IMR-90 (cell line): Measurements from ENCODE around the gene CC2D1A. TPM values are rescaled to one million over a fixed set of nuclear protein-coding genes. Genes with fewer than 3 reads are reported as not detected.
"Not testable (repeated sequence)": the region's sequence is repeated elsewhere in the genome, so short reads cannot be mapped to it uniquely, and the experiment has no call there.

Experiments used
- ATAC-seq: fragments of 200-7000 bp; cut with Tn5 transposase; 2 replicates; pipeline ENCODE4 v1.9.1; 2020; ENCODE audit warnings: low read depth, mild to moderate bottlenecking, moderate library complexity
- BruUV-seq: library from RNA; stranded (reverse); fragments of 400-500 nt; replicated peaks from 2 replicates; lab custom pipeline; 2021; lab: Mats Ljungman, UMichigan
- CTCF ChIA-PET: fragments of 300-600 bp; formaldehyde crosslinking; extraction: SDS; loops from one replicate; lab custom pipeline; 2021; ENCODE audit warnings: antibody characterized with exemption; lab: Yijun Ruan, JAX
- POLR2A ChIA-PET: fragments of 300-600 bp; sonication (Branson Sonifier 250); formaldehyde crosslinking; loops from one replicate; lab custom pipeline; 2022; ENCODE audit warnings: antibody characterized with exemption; ENCODE audit not compliant: unreplicated experiment; lab: Charles Lee
- DNase-seq: peaks from one replicate; pipeline ENCODE4 v3.0.0; 2013
- H2AFZ ChIP-seq: replicated peaks from 2 replicates; pipeline ENCODE3; 2013; ENCODE audit warnings: low read length, mild to moderate bottlenecking; ENCODE audit not compliant: poor library complexity
- H2AK5ac ChIP-seq: 2 replicates; pipeline ENCODE4 v1.6.1; 2013; ENCODE audit warnings: low read depth, low read length, inconsistent platforms
- H2AK9ac ChIP-seq: replicated peaks from 2 replicates; pipeline ENCODE3; 2013; ENCODE audit warnings: mild to moderate bottlenecking, low read depth, low read length, moderate library complexity; ENCODE audit not compliant: poor library complexity
- H2BK120ac ChIP-seq: 2 replicates; pipeline ENCODE4 v1.6.1; 2013; ENCODE audit warnings: low read depth, low read length, inconsistent platforms
- H2BK15ac ChIP-seq: 3 replicates; pipeline ENCODE4 v1.6.1; 2013; ENCODE audit warnings: low read depth, low read length, inconsistent platforms
- H2BK20ac ChIP-seq: 2 replicates; pipeline ENCODE4 v1.6.1; 2013; ENCODE audit warnings: low read depth, mild to moderate bottlenecking, inconsistent platforms, low read length, moderate library complexity
- H2BK5ac ChIP-seq: 2 replicates; pipeline ENCODE4 v1.6.1; 2013; ENCODE audit warnings: mild to moderate bottlenecking, low read depth, low read length, inconsistent platforms; ENCODE audit not compliant: poor library complexity, severe bottlenecking
- H3K14ac ChIP-seq: replicated peaks from 2 replicates; pipeline ENCODE4 v1.6.1; 2013; ENCODE audit warnings: low read depth, low read length, inconsistent platforms
- H3K18ac ChIP-seq: 2 replicates; pipeline ENCODE4 v1.6.1; 2013; ENCODE audit warnings: low read depth, low read length, control low read depth
- H3K23ac ChIP-seq: 2 replicates; pipeline ENCODE4 v1.6.1; 2013; ENCODE audit warnings: low read depth, low read length, inconsistent platforms
- H3K27ac ChIP-seq: 2 replicates; pipeline ENCODE4 v1.5.1; 2013; ENCODE audit warnings: mild to moderate bottlenecking, control low read depth, low read length; ENCODE audit not compliant: insufficient read depth
- H3K27me3 ChIP-seq: 2 replicates; pipeline ENCODE4 v1.6.1; 2013; ENCODE audit warnings: low read length; ENCODE audit not compliant: control insufficient read depth, insufficient read depth
- H3K36me3 ChIP-seq: 2 replicates; pipeline ENCODE4 v1.6.1; 2013; ENCODE audit warnings: low read length, mixed read lengths; ENCODE audit not compliant: control insufficient read depth, insufficient read depth
- H3K4ac ChIP-seq: 2 replicates; pipeline ENCODE4 v1.6.1; 2013; ENCODE audit warnings: low read depth, low read length, inconsistent platforms
- H3K4me1 ChIP-seq: 2 replicates; pipeline ENCODE4 v1.6.1; 2013; ENCODE audit warnings: low read length, mixed read lengths; ENCODE audit not compliant: control insufficient read depth, insufficient read depth
- H3K4me2 ChIP-seq: 2 replicates; pipeline ENCODE4 v1.6.1; 2013; ENCODE audit warnings: low read depth, mild to moderate bottlenecking, control low read depth, low read length, moderate library complexity
- H3K4me3 ChIP-seq: 2 replicates; pipeline ENCODE4 v1.5.1; 2013; ENCODE audit warnings: low read depth, mild to moderate bottlenecking, control low read depth, low read length, moderate library complexity; ENCODE audit not compliant: insufficient read depth
- H3K56ac ChIP-seq: 2 replicates; pipeline ENCODE4 v1.6.1; 2013; ENCODE audit warnings: low read length, inconsistent platforms; ENCODE audit not compliant: insufficient read depth; ENCODE audit errors: extremely low read depth
- H3K79me1 ChIP-seq, 2 experiments: 2 replicates each; pipeline ENCODE4 v1.6.1; 2013; ENCODE audit warnings: low read length in 2 of 2, inconsistent platforms in 1 of 2, low read depth in 1 of 2
- H3K9ac ChIP-seq: 2 replicates; pipeline ENCODE4 v1.6.1; 2013; ENCODE audit warnings: low read depth, low read length, control low read depth
- H3K9me1 ChIP-seq: 2 replicates; pipeline ENCODE4 v1.6.1; 2013; ENCODE audit warnings: low read length, inconsistent platforms; ENCODE audit not compliant: insufficient read depth
- H3K9me3 ChIP-seq: 2 replicates; pipeline ENCODE4 v1.6.1; 2013; ENCODE audit warnings: low read length; ENCODE audit not compliant: control insufficient read depth, insufficient read depth
- H4K20me1 ChIP-seq: 2 replicates; pipeline ENCODE4 v1.6.1; 2013; ENCODE audit warnings: low read length, inconsistent platforms; ENCODE audit not compliant: insufficient read depth
- H4K5ac ChIP-seq: 2 replicates; pipeline ENCODE4 v1.6.1; 2013; ENCODE audit warnings: mild to moderate bottlenecking, low read depth, low read length, control low read depth
- H4K8ac ChIP-seq, 2 experiments: 2 replicates each; pipeline ENCODE4 v1.6.1; 2013; ENCODE audit warnings: low read depth in 2 of 2, low read length in 2 of 2, control low read depth in 1 of 2, inconsistent platforms in 1 of 2
- H4K91ac ChIP-seq: 2 replicates; pipeline ENCODE4 v1.6.1; 2013; ENCODE audit warnings: low read depth, low read length, inconsistent platforms; ENCODE audit not compliant: insufficient read depth
- WGBS, 2 experiments: methylation state at CpG; one replicate each; pipeline versions ENCODE4 v1.1.5 to v1.1.7; 2013; ENCODE audit warnings: missing lambda C conversion rate in 2 of 2; ENCODE audit not compliant: insufficient read length in 1 of 2; ENCODE audit errors: extremely low coverage in 2 of 2; 5-methylcytosine and 5-hydroxymethylcytosine counted together
- dilution Hi-C: fragments of 300-500 bp; cut with HindIII; formaldehyde crosslinking; loops from one replicate; pipeline ENCODE4 v1.14.3; 2018; ENCODE audit warnings: low sequenced_read_pairs; ENCODE audit not compliant: unreplicated experiment
- in situ Hi-C: fragments of 300-500 bp; cut with MboI; formaldehyde crosslinking; loops from 3 replicates; pipeline ENCODE4 v1.14.3; 2019; ENCODE audit warnings: low sequenced_read_pairs, inconsistent platforms, mixed read lengths
- intact Hi-C: fragments of 100-400 bp; cut with micrococcal nuclease; formaldehyde crosslinking; loops from 2 replicates; pipeline ENCODE4 v1.10.0; 2022
- polyA plus RNA-seq, 3 experiments: library from polyadenylated mRNA; depleted of rRNA; stranded (reverse); fragments of >200 nt; gene quantifications; 2 replicates each; pipeline ENCODE4 v1.2.3, GENCODE V29; 2012; ENCODE audit warnings: low replicate concordance in 1 of 3
- total RNA-seq: library from RNA; depleted of rRNA; stranded (reverse); fragments of >200 nt; gene quantifications from 2 replicates; pipeline ENCODE4 v1.2.3, GENCODE V29; 2012

The CC2D1A gene
- total and polyA plus RNA-seq, 2 of the 4 experiments (the other 2 are of a cell fraction), result 4.1 to 14.7 TPM

GRCh38 chr19:13971868-13972267 is 65.9 kb downstream of the CC2D1A start:
- H3K23ac ChIP-seq, H2AFZ ChIP-seq, H3K4me3 ChIP-seq, H3K9ac ChIP-seq, H3K18ac ChIP-seq, H3K4ac ChIP-seq, ATAC-seq, H3K9me1 ChIP-seq, H3K4me2 ChIP-seq, H2BK20ac ChIP-seq, H3K4me1 ChIP-seq, H4K91ac ChIP-seq, H4K20me1 ChIP-seq, DNase-seq, H3K27ac ChIP-seq, H3K14ac ChIP-seq, H3K27me3 ChIP-seq, H2BK5ac ChIP-seq, POLR2A ChIA-PET, H4K5ac ChIP-seq, H3K56ac ChIP-seq, H2BK120ac ChIP-seq, intact Hi-C loops, in situ Hi-C loops, BruUV-seq, H4K8ac ChIP-seq, H3K9me3 ChIP-seq, H2BK15ac ChIP-seq, H2AK5ac ChIP-seq, H2AK9ac ChIP-seq, H3K79me1 ChIP-seq, dilution Hi-C loops: not testable (repeated sequence)
- peaks cover 29% of the 10 kb centered on the region; the same call in 1 of the 2 replicates for H3K36me3 ChIP-seq
- CTCF ChIA-PET, result interaction anchor here (0.6 kb wide), 1 partner anchor 88 kb away, joined by 3 read pairs; no protein-coding TSS in a partner anchor
- 97% methylated on average over 7 of the region's 15 CpGs; no CpG with 5 or more reads in 1 of the 2 experiments for WGBS, 2 experiments
